ENCODE data around the gene ARHGAP24.

DNA sequence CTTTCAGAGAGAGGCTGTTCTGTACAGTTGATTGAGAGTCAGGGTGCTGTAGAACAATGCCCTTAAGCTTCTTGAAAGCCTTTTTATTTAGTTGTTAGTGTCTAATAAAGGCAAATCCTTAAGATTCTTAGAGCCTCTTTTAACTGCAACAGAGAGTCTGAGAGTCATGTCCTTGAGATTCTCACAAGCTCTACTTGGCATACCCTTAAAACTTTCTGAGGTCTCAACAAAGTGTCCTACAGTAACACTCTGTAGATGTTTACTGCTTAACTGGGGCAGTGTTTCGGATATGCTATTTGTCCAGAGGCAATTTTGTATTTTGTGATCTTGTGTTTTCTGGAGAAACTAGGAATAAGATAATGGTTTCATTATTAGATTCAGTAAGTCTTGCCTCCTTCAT is 209.7 kb downstream of the ARHGAP24 start:
- TF ChIP-seq, protein P1, sequence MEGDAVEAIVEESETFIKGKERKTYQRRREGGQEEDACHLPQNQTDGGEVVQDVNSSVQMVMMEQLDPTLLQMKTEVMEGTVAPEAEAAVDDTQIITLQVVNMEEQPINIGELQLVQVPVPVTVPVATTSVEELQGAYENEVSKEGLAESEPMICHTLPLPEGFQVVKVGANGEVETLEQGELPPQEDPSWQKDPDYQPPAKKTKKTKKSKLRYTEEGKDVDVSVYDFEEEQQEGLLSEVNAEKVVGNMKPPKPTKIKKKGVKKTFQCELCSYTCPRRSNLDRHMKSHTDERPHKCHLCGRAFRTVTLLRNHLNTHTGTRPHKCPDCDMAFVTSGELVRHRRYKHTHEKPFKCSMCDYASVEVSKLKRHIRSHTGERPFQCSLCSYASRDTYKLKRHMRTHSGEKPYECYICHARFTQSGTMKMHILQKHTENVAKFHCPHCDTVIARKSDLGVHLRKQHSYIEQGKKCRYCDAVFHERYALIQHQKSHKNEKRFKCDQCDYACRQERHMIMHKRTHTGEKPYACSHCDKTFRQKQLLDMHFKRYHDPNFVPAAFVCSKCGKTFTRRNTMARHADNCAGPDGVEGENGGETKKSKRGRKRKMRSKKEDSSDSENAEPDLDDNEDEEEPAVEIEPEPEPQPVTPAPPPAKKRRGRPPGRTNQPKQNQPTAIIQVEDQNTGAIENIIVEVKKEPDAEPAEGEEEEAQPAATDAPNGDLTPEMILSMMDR (IDR thresholded peaks at IDR 0.05) = no peak
- TF ChIP-seq POLR2AphosphoS5 (IDR thresholded peaks at IDR 0.05) (no peak), POLR2A (IDR thresholded peaks at IDR 0.05) (no peak)
